ENCODE measurements around the gene OSCAR. TPM values are rescaled to one million over a fixed set of nuclear protein-coding genes. Genes with fewer than 3 reads are reported as not detected.

OSCAR gene
- 0.05 TPM in 1 of 2 replicates, not detected in the other for total RNA-seq (2014; rRNA removed; shearing (Covaris generic))

GRCh38 chr19:54100561-54100960 is at the start of gene OSCAR:
OSCAR (minus strand) TSS chr19:54100803; CDS start chr19:54100792, 11 bp downstream.
- no peak for DNase-seq (ENCODE audit: low spot score)

GRCh38 chr19:54149021-54149812 is 48.6 kb upstream of the OSCAR start:
- no peak for DNase-seq (ENCODE audit: low spot score)

- DNase-seq (ENCODE audit: low spot score), result no peak
Observed at GRCh38 chr19:54148158-54148557, 47.6 kb upstream of the OSCAR start.

GRCh38 chr19:54147676-54148075 is 47.1 kb upstream of the OSCAR start:
- DNase-seq (ENCODE audit: low spot score), result no peak

GRCh38 chr19:54145541-54146158 is 45.0 kb upstream of the OSCAR start:
- no peak for DNase-seq (ENCODE audit: low spot score)

- DNase-seq (ENCODE audit: low spot score), result no peak
Observed at GRCh38 chr19:54142166-54142780, 41.7 kb upstream of the OSCAR start.

- DNase-seq (ENCODE audit: low spot score), result no peak
Observed at GRCh38 chr19:54141356-54141755, 40.8 kb upstream of the OSCAR start.

- no peak for DNase-seq (ENCODE audit: low spot score)
Observed at GRCh38 chr19:54138489-54139256, 38.1 kb upstream of the OSCAR start.

GRCh38 chr19:54137699-54138488 is 37.3 kb upstream of the OSCAR start, which contains the start of gene CNOT3:
CNOT3 (plus strand) TSS chr19:54137762; CDS start chr19:54142979, 5,217 bp downstream.
- DNase-seq (ENCODE audit: low spot score), result no peak

- DNase-seq (ENCODE audit: low spot score), result peak; percentile 100
Observed at GRCh38 chr19:54136864-54137698, 36.5 kb upstream of the OSCAR start.

GRCh38 chr19:54136086-54136863 is 35.7 kb upstream of the OSCAR start:
- DNase-seq (ENCODE audit: low spot score), result no peak

- DNase-seq (ENCODE audit: low spot score), result no peak
Observed at GRCh38 chr19:54133957-54134590, 33.5 kb upstream of the OSCAR start.

GRCh38 chr19:54133312-54133956 is 32.8 kb upstream of the OSCAR start:
- DNase-seq (ENCODE audit: low spot score), result no peak

- no peak for DNase-seq (ENCODE audit: low spot score)
Observed at GRCh38 chr19:54129617-54129996, 29.0 kb upstream of the OSCAR start.

GRCh38 chr19:54128796-54129616 is 28.4 kb upstream of the OSCAR start:
- no peak for DNase-seq (ENCODE audit: low spot score)

GRCh38 chr19:54128441-54128725 is 27.8 kb upstream of the OSCAR start:
- no peak for DNase-seq (ENCODE audit: low spot score)

GRCh38 chr19:54127688-54128440 is 27.3 kb upstream of the OSCAR start:
- DNase-seq (ENCODE audit: low spot score), result no peak
